SK-MEL-5 (cell line): ENCODE data around the gene WDR76. TPM values are rescaled to one million over a fixed set of nuclear protein-coding genes. Genes with fewer than 3 reads are reported as not detected.
A peak's percentile ranks its signal among the peaks of the same experiment; 100 is the strongest.
"Not testable (repeated sequence)": the region's sequence is repeated elsewhere in the genome, so short reads cannot be mapped to it uniquely, and the experiment has no call there.

Experiments used
- DNase-seq: peaks from one replicate; pipeline ENCODE4 v3.0.0-alpha.2; 2016; ENCODE audit warnings: low read depth, low spot score
- in situ Hi-C: cut with HindIII; loops from 2 replicates; pipeline ENCODE4 v1.10.0; 2016; ENCODE audit warnings: low sequenced_read_pairs, high pct_unique_total_duplicates, low pct_unique_long_range_greater_than_20kb
- polyA plus RNA-seq, 2 experiments: library from polyadenylated mRNA; depleted of rRNA; stranded (reverse); fragments of >200 nt; gene quantifications; 2 replicates each; pipeline ENCODE4 v1.2.3, GENCODE V29; 2015
- total RNA-seq: library from RNA; depleted of rRNA; stranded (reverse); fragments of >200 nt; shearing (Covaris generic); gene quantifications from 2 replicates; pipeline ENCODE4 v1.2.3, GENCODE V29; 2014; rRNA removed

The WDR76 gene
- 18.0 and 18.7 TPM in 2 replicates for total RNA-seq
- 12.0 and 13.7 TPM in 2 replicates for polyA plus RNA-seq (2015; cell fraction: cytosol; rRNA removed)
- 3.3 and 8.6 TPM in 2 replicates for polyA plus RNA-seq (2015; cell fraction: nucleus; rRNA removed)

DNA sequence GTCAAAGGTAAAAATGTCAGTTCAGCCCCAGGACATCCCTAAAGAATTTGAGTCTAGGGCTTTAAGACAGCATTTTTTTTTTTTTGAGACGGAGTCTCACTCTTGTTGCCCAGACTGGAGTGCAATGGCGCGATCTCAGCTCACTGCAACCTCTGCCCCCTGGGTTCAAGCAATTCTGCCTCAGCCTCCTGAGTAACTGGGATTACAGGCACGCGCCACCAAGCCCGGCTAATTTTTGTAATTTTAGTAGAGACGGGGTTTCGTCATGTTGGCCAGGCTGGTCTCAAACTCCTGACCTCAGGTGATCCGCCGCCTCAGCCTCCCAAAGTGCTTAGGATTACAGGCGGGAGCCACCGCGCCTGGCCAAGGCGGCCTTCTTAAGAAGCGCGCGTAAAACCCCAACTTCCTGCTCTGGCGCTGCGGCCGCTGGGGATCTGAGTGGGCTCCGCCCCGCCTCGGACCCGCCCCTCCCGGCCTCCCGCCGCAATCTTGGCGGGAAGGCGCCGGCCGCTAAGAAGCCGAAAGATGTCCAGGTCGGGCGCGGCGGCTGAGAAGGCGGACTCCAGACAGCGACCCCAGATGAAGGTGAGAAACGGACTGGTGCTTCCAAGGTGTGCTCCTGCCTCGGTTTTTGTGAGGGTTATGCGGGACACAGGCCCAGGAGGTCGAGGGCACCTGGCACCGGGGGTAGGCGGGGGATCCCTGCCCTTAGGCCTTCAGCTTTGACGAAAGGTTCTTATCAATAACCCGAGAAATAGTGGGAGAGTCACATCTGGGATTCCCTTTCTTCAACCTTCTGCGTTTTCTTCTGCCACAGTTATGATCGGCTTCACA lies at the start of gene WDR76:
Gene WDR76, plus strand, starts transcription at position 495 of the 834 bp plus-strand sequence. Its CDS starts 31 bp downstream, at position 526.
- in situ Hi-C loops, result no loop called here
- DNase-seq, result peak; percentile 78

DNA sequence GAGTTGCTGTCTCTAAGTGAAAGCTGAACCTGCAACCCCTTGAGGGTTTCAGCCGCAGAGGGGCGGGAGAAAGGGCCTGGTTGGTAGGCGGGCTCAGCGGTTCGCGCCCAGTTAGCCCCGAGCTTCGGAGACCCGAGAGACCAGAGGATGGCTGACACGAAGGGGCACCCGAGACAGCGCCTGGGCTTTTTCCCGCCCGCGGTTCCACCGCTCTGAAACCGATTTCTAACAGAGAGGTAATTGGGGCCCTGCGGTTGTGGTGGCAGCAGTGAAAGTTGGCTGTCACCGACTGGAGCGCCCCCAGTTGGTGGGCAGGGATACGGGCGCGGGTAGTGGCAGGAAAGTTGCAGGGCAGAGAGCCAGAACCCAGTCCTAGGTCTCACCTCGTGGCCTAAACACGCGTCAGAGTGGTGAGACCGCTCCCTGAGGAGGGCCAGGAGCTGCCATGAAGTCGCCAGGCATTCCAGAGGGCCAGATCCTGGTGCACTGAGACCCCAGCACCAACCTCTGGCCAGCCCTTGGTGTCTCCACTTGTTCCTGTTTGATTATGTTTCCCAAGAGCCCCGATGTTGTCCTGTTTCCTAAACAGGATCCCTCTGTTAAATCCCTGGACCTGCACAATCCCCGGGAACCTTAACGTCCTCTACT lies 49.4 kb upstream of the WDR76 start:
- in situ Hi-C loops, result no loop called here

DNA sequence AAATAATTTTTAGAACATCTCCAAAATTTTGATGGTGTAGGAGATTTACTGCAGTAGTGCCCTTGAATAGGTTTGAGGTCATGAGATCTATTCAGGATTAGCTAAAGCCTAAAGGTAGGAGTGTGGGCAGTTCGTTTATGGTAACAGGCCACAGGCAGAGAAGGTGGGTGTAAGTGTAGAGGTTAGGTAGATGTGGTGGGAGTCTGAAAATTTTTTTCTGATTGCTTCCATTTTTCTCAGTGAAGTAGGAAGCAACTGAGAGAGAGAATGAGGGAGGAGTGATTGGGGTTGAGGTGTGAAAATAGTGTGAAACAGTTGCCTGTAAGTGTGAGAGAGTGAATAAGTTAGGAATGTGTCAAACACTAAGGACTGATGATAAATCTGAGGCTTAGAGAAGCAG lies 47.8 kb upstream of the WDR76 start:
- in situ Hi-C loops, result no loop called here

More for the DNA sequence above, 49.4 kb upstream of the WDR76 start:
- peak; percentile 86 for DNase-seq

DNA sequence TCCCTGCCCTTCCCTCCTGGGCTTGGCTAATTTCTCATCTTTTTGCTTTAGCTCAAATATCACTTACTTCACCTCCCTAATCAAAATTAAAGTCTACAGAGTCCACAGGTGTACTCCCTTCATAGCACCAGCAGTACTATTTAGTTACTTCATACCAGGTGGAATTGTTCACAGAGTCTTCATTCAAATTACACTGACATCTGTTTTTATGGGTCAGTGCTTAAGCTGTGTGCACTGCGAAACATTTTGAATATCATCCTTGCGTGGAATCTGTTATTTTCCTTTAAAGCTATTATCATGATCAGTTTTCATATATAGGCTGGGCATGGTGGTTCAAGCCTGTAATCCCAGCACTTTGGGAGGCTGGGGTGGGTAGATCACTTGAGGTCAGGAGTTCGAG lies 37.4 kb upstream of the WDR76 start:
- DNase-seq, result no peak
- in situ Hi-C loops, result no loop called here

More for the DNA sequence above, 47.8 kb upstream of the WDR76 start:
- no peak for DNase-seq

DNA sequence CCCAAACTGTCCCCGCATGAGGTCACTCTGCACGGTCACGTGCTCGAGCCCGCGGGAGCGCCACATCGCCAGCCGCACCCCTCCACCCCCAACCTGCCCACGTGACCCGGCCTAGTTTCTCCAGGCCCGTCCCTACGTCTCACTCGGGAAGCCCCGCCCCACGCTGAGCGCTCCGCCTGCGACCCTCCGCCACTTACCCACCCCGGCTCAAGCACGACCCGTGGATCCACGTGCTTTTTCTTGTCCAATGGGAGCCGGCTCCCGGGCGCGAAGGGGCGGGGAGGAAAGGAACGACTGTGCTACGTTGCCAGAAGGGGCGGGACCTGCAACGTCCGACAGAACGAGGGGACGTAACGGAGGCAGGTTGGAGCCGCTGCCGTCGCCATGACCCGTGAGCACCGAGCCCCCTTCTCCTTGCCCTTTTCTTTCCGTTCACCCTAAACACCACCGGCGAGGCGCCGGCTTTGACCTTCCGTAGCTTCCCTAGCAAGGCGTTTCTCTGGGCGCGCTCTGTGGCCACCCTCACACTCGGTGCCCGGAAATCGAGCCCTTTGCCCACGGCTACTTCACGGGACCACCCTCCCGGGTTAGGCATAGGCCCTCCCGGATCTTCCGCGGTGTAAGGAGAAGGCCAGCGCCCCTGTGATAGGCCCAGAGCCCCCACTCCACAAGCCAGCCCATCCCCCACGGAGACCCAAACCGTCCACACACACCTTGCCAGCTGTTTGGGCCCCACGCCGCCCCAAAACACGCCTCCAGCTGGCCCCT lies 34.6 kb upstream of the WDR76 start, which contains the start of gene SERF2:
Gene SERF2, plus strand, starts transcription at position 328 of the 768 bp plus-strand sequence. Its CDS starts 57 bp downstream, at position 385.
- peak; percentile 99 for DNase-seq
- in situ Hi-C loops, result no loop called here

DNA sequence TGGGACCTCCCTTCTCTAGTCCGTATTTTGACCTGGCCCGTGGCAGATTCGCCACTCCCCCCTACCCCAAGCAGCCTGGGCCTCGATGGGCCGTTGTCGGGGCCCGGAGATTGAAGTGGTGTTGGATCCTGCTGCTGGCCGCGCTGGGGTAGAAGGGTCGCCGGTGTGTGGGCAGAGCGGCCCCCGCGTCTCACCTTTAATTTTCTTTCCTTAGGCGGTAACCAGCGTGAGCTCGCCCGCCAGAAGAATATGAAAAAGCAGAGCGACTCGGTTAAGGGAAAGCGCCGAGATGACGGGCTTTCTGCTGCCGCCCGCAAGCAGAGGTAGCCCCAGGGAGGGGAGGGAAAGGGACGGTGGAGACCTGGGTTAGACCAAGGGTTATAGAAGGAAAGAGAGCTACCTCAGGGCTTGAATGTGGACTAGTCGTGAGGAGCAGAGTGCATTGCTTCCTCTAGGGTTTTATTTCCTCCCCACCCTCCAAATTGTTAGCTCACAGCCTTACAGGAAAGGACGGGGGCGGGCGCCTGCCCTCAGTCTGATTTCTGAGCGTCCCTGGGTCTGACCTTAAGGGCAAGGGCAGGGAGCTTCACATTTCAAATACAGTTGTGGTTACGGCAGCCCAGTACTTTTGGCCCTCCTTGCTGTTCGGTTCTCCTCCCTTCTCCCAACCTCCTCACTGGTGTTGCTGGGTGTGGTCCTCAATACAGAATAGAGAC lies 33.9 kb upstream of the WDR76 start:
- no peak for DNase-seq
- in situ Hi-C loops, result no loop called here

DNA sequence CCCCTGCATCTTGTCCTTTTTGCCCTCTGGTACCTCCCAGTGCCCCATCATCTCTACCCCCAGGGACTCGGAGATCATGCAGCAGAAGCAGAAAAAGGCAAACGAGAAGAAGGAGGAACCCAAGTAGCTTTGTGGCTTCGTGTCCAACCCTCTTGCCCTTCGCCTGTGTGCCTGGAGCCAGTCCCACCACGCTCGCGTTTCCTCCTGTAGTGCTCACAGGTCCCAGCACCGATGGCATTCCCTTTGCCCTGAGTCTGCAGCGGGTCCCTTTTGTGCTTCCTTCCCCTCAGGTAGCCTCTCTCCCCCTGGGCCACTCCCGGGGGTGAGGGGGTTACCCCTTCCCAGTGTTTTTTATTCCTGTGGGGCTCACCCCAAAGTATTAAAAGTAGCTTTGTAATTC lies 33.2 kb upstream of the WDR76 start:
- no peak for DNase-seq
- in situ Hi-C loops, result no loop called here

DNA sequence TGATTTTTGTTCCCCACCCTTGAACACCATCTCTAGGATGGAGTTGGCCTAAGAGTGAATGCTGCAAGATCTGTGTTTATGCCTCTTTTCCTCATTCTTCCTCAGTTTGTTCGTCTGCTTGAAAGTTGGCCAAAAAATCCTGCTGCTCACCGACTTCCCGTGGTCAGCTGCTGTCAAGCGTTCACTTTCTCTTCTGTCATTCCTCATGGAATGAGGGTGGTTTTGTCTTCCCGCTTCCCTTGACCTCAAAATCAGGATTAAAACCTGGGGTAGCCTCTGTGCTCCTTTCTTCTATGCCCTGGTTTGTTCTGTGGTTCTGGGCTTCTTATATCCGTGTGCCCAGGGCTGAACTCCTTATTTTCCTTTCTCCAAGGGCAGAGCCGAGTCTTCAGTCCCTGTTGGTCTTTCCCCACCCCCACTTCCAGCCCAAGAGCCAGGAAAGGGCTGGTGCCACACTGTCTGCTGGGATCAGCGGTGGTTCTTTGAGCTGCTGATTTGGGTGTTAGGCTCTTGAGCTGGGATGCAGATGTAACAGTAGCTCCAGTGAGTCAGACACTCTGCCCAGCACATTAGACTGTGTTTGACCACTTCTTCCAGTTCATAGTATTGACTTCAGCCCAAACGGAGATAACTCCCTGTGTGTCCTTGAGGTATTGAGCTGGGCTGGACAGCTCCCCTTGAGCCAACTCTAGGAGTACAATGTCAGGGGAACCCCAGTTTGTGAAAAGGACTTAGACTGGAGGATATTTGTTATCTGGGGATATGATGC lies 32.3 kb upstream of the WDR76 start:
- DNase-seq, result no peak
- in situ Hi-C loops, result no loop called here

DNA sequence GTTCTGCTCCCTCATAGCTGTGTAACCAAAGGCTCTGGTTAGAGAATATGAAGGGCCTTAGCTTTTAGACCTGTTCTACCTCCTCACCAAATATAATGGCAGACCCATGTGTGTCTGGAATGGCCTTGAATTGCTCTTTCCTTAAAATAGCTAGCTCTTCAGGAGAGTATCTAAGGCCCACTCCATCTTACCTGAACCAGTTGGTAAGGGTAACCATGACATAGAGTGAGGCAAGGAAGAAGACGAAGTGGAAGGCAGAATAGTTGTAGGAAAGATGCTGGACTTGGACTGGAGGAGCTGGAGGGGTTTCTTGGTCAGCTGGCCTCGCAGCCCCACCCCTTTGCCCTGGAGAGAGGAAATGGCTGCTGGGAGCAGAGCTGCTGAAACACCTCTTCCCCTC lies 31.6 kb upstream of the WDR76 start:
- in situ Hi-C loops, result no loop called here
- no peak for DNase-seq

DNA sequence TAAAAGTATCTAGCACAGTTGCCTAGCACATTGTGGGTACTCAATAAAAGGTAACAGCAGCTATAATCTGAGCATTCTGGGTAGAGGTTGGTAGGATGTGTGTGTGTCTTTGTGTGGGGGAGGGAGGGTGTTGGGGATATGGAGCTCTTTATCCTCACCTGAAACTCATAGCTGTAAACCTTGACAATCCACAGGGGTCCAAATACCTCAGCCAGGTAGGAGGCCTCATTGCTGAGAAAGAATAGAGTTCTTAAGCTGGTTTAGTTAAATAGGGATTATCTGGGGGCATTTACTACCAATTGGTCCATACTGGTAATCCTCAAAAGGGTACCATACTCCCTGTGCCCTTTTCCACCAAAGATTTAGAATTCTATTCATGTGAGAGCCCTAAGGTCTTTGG lies 30.8 kb upstream of the WDR76 start:
- in situ Hi-C loops, result no loop called here
- no peak for DNase-seq

DNA sequence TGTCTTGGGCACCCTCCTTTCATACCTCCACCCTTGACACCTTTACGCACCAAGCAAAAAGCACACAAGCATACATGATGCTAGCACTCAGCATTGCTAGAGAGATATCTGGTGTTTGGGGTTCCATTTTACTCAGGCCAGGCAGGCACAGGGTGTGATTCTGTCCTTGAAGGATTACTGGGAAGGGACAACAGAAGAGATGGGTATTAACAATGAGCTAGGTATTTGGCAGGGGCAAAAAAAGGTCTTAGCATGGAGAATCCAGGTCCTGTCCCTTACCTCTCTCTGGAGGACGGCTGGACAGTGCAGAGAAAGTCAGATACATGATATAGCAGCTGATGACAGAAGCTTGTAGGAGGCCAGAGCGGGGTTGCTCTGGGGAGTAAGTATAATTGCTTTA lies 30.2 kb upstream of the WDR76 start:
- in situ Hi-C loops, result no loop called here
- no peak for DNase-seq

DNA sequence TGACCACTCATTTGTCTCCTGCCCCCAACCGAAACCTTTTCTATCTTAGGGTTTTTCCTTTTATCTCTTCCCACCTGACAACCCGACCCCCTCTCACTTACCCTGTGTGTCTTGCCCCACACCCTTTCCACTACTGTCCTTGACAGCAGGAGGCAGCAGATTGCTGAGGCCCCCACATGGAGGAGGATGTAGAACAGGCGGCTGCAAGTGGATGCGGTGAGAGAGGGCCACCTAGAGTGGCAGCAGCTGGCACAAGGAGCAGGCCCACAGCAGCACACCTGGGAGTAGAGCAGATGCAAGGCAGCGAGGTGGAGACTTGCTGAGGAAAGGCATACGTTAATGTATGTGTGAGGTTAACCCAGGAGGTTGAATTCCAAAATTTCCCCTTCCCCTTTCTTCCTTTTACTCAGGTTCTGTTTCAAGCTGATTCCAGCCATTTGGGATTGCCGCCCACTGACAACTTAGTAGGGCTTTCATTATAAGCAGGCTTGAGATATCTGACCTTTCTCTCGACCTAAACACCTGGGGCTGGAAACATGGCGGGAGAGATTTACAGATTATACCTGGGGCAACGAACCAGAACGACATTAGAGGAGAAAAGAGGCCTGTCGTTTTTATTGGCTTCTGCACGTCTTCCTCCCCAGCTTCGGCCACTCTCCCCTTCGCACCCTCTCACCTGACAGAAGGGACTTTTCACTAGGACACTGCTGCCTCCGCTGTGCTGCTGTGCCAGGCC lies 27.4 kb upstream of the WDR76 start:
- in situ Hi-C loops, result no loop called here
- no peak for DNase-seq

DNA sequence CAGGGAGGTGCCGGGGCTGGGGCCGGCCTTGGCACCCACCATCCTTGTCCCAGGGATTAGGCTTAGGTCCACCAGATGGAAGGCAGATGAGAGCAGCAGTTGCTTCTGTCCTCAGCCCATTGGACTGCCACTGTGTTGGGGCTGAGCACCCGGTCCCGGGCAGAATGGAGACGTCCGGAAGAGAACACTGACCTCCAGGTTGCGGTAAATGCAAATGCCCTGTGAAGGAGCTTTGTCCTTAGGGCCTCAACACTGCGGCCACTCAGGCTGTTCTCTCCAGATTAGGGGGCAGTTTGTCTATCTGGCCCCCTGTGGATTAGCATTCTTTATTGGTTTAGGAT lies 26.9 kb upstream of the WDR76 start, which contains the start of gene SERINC4:
Gene SERINC4, minus strand, starts transcription at position 276 of the 341 bp plus-strand sequence. Its CDS starts 234 bp downstream, at position 42.
- DNase-seq, result no peak
- in situ Hi-C loops, result no loop called here

DNA sequence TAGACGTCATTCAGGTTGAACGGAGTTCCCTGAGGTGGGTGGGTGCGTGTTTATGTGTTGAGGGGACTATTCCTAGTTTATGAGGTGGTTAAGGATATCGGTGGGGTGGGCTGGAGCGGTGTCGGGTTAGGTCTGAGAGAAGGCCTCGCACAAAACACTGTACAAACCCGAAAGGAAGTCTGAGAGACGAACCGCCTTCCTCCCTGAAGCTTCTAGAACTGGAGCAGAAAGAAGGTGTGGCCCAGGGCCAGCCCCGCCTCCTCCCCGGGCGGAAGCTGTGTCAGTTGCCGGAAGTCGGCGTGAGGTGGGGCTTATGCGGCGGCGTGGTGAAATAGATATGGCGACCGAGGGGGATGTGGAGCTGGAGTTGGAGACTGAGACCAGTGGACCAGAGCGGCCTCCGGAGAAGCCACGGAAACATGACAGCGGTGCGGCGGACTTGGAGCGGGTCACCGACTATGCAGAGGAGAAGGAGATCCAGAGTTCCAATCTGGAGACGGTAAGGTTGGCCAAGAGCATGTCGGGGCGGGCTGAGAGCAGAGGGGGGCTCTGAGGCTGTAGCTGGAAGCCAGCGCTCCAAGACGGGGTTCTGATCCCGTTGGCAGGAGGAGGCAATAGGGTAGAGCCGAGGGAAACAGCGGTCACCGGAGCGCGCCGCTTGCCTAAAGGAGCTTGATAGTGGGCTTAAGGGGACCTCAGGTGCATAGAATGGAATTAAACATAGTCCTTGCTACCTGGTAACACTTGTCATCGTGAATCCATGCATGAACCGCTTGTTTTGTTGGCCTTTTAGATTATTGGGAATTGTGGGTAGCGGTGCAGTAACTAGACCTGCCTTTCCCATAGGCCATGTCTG lies 26.3 kb upstream of the WDR76 start, which contains the start of gene HYPK:
Gene HYPK, plus strand, starts transcription at position 314 of the 856 bp plus-strand sequence. Its CDS starts 24 bp downstream, at position 338.
- peak; percentile 85 for DNase-seq
- in situ Hi-C loops, result no loop called here

DNA sequence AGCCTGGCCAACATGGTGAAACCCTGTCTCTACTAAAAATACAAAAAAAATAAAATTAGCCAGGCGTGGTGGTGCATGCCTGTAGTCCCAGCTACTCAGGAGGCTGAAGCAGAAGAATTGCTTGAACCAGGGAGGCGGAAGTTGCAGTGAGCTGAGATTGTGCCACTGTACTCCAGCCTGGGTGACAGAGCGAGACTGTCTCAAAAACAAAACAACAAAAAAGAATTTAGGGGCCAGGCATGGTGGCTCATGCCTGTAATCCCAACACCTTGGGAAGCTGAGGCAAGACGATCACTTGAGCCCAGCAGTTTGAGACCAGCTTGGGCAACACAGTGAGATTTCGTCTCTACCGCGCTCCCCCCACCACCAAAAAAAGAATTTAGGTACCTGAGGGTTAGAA lies 24.1 kb upstream of the WDR76 start:
- in situ Hi-C loops, DNase-seq: not testable (repeated sequence)
